ENCODE results near the gene DNAI2. TPM values are rescaled to one million over a fixed set of nuclear protein-coding genes. Genes with fewer than 3 reads are reported as not detected.

Gene DNAI2
- polyA plus RNA-seq, 1 donor from 2014 or later, result not detected

DNA sequence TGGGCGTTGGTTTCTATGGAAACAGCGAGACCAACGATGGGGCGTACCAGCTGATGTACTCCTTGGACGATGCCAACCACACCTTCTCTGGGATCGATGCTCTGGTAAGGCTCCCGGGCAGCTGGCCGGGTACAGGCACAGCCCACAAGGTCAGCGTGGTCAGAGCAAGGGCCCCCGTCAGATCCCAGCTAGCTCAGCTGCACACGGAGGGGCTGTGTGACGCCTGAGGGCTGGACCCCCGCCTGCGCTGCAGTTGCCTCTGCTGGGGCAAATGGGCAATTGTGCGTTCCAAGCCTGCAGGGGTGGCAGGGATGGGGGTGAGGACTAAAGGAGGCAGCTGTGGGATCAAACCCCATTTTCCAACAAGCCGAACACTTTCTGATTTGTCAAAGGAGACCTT lies 43.1 kb upstream of the DNAI2 start (continued):
- TF ChIP-seq REST (IDR thresholded peaks at IDR 0.05; ENCODE audit: borderline replicate concordance) (no peak), TAF1 (IDR thresholded peaks at IDR 0.05; ENCODE audit: low read depth) (no peak), POLR2AphosphoS5 (IDR thresholded peaks at IDR 0.05) (no peak)

GRCh38 chr17:74231928-74232907 lies 41.8 kb upstream of the DNAI2 start:
- Histone ChIP-seq H3K9ac (ENCODE audit: low read length) (no peak overlapping the region), H3K4me2 (ENCODE audit: low read length) (no peak overlapping the region), H3K27me3 (ENCODE audit: insufficient read depth, low read depth, low read length) (no peaks in the 10 kb centered on the region), H3F3A (ENCODE audit: insufficient read depth, low read length, poor library complexity, severe bottlenecking) (no peaks in the 10 kb centered on the region), H3K9me3 (ENCODE audit: low read length) (no peaks in the 10 kb centered on the region), H3K79me2 (replicated peaks; ENCODE audit: insufficient read depth, low read length) (no peaks in the 10 kb centered on the region), H3K4me3 (ENCODE audit: low read length) (no peak overlapping the region), H4K20me1 (ENCODE audit: insufficient read depth) (no peaks in the 10 kb centered on the region), H3K27ac (ENCODE audit: low read length) (no peak overlapping the region), H3K9me2 (ENCODE audit: insufficient read depth, low read length) (no peaks in the 10 kb centered on the region), H2AFZ (ENCODE audit: low read depth, low read length) (no peak overlapping the region), H3K36me3 (ENCODE audit: insufficient read depth, low read length) (no peaks in the 10 kb centered on the region)
- TF ChIP-seq REST (IDR thresholded peaks at IDR 0.05; ENCODE audit: borderline replicate concordance) (no peak), RAD21 (conservative IDR thresholded peaks at IDR 0.05) (no peak), TAF1 (IDR thresholded peaks at IDR 0.05; ENCODE audit: low read depth) (no peak), EP300 (conservative IDR thresholded peaks at IDR 0.05; ENCODE audit: poor library complexity, severe bottlenecking) (no peak), MXI1 (conservative IDR thresholded peaks at IDR 0.05; ENCODE audit: poor library complexity, severe bottlenecking) (no peak), CTCF (IDR thresholded peaks at IDR 0.05; ENCODE audit: poor library complexity, severe bottlenecking) (no peak), POLR2AphosphoS5 (IDR thresholded peaks at IDR 0.05) (no peak)

Data from neural cell (in vitro differentiated cells).